Measurements from ENCODE around the gene ROBO1.

DNA sequence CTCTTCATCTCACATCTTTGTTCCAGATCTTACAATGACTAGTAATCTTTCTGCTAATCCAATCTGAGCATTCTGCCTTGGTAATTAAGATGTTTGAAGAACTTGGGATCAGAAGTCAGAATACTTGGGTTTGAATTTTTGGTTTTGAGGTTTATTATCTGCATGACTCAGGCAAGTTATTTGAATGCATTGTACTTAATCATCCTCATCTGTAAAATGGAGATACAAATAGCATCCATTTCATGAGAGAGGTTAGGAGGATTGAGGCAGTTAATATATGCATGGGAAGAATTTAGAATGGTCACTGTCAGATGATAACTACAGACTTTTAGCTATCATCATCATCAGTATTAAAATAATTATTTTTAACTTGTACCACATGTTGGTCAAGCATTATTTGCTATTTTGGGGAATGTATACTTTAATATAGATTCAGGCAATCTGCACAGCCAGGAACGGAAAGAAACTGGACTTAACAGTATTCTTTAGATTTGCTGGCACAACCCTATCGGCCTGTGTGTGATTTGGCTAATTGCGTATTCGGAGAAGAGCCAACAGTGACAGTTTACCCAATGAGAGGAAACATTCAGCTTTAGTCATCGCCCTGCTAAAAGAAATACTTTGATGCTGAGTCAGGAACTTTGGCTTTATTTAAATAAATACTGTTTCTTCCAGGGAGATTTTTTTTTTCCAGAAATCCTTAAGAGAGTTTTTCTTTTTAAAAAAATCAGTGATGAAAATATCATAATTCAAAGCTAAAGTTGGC, 600.0 kb downstream of the ROBO1 start:
- TF ChIP-seq, protein P1, sequence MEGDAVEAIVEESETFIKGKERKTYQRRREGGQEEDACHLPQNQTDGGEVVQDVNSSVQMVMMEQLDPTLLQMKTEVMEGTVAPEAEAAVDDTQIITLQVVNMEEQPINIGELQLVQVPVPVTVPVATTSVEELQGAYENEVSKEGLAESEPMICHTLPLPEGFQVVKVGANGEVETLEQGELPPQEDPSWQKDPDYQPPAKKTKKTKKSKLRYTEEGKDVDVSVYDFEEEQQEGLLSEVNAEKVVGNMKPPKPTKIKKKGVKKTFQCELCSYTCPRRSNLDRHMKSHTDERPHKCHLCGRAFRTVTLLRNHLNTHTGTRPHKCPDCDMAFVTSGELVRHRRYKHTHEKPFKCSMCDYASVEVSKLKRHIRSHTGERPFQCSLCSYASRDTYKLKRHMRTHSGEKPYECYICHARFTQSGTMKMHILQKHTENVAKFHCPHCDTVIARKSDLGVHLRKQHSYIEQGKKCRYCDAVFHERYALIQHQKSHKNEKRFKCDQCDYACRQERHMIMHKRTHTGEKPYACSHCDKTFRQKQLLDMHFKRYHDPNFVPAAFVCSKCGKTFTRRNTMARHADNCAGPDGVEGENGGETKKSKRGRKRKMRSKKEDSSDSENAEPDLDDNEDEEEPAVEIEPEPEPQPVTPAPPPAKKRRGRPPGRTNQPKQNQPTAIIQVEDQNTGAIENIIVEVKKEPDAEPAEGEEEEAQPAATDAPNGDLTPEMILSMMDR (IDR thresholded peaks at IDR 0.05; ENCODE audit: borderline replicate concordance, extremely low read depth, low read length, poor library complexity, severe bottlenecking), result no peak
- TF ChIP-seq EZH2 (IDR thresholded peaks at IDR 0.05; ENCODE audit: borderline replicate concordance, low read depth, low read length, severe bottlenecking), result no peak
